Panc1 (cell line): ENCODE data around the gene SZT2.

Experiments
- POLR2AphosphoS5 ChIP-seq: IDR thresholded peaks from 2 replicates; pipeline ENCODE4 v1.6.1; 2012; ENCODE audit warnings: mild to moderate bottlenecking, low read depth, low read length, moderate library complexity
- TF ChIP-seq, protein P1 (sequence below): fragments of 450-650 bp; IDR thresholded peaks from 2 replicates; pipeline ENCODE4 v1.5.1; 2017; ENCODE audit warnings: mild to moderate bottlenecking
- TF ChIP-seq, protein P2 (sequence below), 2 experiments: IDR thresholded peaks; 2 replicates each; pipeline ENCODE4 v1.6.1; 2011 to 2012; ENCODE audit warnings: low read depth in 2 of 2, control low read depth in 1 of 2, low read length in 1 of 2, mild to moderate bottlenecking in 1 of 2, moderate library complexity in 1 of 2; ENCODE audit not compliant: insufficient read depth in 1 of 2

DNA sequence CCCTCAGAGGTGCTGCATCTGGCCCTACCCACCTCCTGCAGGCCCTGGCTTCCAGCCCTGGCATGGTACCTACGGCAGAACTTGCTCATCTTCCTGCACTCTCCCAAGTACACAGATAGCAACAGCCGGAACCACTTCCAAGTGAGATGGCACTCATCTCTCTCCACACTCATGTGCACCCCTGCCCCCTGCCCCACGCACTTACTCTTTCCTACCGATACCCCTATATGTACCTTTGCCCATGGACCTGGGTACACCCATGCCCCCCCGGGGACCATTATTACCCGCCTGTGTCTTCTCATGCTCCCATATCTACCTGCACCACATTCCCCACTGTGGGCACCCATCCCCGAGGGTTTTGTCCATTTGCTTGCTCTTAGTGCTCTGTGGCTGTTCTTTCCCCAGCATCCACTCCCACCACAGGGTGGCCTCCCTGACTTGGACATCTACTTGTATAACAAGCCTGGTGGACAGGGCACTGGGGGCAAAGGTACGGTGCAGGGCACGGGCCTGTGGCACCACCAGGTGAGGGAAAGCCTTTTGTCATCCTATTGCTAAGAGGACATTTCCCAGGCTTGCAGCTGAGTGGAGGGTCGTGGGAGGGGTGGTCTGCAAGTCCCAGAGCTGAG, 49.4 kb downstream of the SZT2 start:
- TF ChIP-seq, protein P1, sequence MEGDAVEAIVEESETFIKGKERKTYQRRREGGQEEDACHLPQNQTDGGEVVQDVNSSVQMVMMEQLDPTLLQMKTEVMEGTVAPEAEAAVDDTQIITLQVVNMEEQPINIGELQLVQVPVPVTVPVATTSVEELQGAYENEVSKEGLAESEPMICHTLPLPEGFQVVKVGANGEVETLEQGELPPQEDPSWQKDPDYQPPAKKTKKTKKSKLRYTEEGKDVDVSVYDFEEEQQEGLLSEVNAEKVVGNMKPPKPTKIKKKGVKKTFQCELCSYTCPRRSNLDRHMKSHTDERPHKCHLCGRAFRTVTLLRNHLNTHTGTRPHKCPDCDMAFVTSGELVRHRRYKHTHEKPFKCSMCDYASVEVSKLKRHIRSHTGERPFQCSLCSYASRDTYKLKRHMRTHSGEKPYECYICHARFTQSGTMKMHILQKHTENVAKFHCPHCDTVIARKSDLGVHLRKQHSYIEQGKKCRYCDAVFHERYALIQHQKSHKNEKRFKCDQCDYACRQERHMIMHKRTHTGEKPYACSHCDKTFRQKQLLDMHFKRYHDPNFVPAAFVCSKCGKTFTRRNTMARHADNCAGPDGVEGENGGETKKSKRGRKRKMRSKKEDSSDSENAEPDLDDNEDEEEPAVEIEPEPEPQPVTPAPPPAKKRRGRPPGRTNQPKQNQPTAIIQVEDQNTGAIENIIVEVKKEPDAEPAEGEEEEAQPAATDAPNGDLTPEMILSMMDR, result no peak
- TF ChIP-seq, protein P2, sequence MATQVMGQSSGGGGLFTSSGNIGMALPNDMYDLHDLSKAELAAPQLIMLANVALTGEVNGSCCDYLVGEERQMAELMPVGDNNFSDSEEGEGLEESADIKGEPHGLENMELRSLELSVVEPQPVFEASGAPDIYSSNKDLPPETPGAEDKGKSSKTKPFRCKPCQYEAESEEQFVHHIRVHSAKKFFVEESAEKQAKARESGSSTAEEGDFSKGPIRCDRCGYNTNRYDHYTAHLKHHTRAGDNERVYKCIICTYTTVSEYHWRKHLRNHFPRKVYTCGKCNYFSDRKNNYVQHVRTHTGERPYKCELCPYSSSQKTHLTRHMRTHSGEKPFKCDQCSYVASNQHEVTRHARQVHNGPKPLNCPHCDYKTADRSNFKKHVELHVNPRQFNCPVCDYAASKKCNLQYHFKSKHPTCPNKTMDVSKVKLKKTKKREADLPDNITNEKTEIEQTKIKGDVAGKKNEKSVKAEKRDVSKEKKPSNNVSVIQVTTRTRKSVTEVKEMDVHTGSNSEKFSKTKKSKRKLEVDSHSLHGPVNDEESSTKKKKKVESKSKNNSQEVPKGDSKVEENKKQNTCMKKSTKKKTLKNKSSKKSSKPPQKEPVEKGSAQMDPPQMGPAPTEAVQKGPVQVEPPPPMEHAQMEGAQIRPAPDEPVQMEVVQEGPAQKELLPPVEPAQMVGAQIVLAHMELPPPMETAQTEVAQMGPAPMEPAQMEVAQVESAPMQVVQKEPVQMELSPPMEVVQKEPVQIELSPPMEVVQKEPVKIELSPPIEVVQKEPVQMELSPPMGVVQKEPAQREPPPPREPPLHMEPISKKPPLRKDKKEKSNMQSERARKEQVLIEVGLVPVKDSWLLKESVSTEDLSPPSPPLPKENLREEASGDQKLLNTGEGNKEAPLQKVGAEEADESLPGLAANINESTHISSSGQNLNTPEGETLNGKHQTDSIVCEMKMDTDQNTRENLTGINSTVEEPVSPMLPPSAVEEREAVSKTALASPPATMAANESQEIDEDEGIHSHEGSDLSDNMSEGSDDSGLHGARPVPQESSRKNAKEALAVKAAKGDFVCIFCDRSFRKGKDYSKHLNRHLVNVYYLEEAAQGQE (IDR thresholded peaks at IDR 0.05; ENCODE audit: insufficient read depth in 1 of 2, low read depth in 2 of 2, low read length in 1 of 2), result no peak
- no peak for TF ChIP-seq POLR2AphosphoS5
